ENCODE results near the gene ZNF512B. TPM values are rescaled to one million over a fixed set of nuclear protein-coding genes. Genes with fewer than 3 reads are reported as not detected.

ZNF512B gene
- total RNA-seq, 1 donor from 2014 or later, result 17.6 TPM

DNA sequence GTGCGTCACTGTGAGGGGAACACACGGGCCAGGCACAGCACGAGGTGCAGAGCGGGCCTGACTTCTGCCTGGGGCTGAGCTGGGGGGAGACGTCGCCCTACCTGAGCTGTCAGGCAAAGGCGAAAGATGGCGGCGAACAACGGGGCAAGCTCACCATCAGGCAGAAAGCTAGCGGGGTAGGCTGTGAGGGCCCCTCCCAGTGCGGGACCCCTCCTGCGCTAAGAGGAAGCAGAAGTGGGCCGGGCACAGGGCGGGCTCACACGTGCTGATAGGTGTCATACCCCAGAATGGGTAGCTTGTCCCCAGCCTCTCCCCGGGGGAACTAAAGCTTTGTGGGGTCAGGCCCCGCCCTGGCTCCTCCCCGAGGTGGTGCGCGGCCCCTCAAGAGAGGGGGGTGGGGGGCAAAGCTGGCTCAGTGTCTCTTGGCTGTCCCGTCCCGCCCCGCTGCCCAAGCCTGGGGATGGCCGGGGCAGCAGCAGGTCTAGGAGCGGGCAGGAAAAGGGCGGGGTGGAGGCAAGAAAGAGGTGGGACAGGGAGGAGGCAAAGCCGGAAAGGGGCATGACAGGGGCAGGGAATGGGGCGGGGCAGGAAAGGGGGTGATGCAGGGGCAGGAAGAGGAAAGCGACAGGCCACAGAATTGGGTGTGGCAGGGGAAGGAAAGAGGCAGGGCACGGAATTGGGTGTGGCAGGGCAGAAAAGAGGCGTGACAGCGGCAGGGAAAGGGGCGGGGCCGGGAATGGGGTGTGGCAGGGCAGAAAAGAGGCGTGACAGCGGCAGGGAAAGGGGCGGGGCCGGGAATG is 28.2 kb downstream of the ZNF512B start:
- Histone ChIP-seq H3K4me1 (peaks cover 22% of the 10 kb centered on the region), H3K9me3 (no peaks in the 10 kb centered on the region), H3K4me3 (no peak overlapping the region), H3K27me3 (no peaks in the 10 kb centered on the region), H3K27ac (peak overlapping the region; percentile 72), H3K36me3 (peaks cover 62% of the 10 kb centered on the region)
- TF ChIP-seq, protein P1, sequence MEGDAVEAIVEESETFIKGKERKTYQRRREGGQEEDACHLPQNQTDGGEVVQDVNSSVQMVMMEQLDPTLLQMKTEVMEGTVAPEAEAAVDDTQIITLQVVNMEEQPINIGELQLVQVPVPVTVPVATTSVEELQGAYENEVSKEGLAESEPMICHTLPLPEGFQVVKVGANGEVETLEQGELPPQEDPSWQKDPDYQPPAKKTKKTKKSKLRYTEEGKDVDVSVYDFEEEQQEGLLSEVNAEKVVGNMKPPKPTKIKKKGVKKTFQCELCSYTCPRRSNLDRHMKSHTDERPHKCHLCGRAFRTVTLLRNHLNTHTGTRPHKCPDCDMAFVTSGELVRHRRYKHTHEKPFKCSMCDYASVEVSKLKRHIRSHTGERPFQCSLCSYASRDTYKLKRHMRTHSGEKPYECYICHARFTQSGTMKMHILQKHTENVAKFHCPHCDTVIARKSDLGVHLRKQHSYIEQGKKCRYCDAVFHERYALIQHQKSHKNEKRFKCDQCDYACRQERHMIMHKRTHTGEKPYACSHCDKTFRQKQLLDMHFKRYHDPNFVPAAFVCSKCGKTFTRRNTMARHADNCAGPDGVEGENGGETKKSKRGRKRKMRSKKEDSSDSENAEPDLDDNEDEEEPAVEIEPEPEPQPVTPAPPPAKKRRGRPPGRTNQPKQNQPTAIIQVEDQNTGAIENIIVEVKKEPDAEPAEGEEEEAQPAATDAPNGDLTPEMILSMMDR (IDR thresholded peaks at IDR 0.05), result no peak
- peak; percentile 90 for DNase-seq
- intact Hi-C loops (cut with DNase I), result no loop called here
- ATAC-seq, result peak; percentile 84

DNA sequence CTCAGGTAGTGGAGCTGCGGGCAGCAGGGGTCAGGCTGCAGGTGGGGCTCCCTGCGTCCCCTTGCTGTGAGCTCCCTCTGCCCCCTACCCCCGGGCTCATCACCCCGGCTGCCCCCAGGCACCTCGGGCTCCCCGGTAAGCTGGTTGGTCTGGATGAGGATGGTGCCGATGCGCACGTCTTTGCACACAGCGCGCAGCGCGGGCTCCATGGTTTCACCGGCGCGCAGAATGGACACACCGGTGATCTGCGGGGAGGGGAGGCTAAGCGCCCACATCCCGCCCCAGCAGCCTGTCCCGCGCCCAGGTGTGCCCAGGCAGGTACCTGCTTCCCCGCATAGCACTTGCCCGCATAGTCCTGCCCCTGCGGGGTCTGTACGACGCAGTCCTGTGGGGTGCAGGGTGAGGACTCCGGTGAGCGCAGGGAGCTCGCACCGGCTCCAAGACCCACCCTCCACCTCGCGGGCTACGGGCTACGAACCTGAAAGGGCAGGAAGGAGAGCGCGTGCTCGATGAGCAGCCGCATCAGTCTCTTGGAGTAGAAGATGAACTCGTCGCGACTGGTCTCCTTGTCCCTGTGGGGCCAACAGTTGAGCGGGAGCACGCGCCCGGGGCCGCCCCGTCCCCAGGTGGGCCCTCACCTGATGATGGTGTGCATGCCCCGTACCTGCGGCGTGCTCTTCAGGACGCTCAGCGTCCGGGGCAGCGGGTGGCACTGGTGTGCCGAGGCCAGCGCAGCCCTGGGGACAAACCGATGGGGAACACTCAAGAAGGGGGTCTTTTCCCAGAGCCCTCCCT is 29.1 kb downstream of the ZNF512B start:
- H3K27me3 ChIP-seq, result no peaks in the 10 kb centered on the region
- ATAC-seq (no peak), DNase-seq (no peak)
- H3K4me3 ChIP-seq, result no peak overlapping the region
- intact Hi-C loops (cut with DNase I), result no loop called here
- H3K9me3 ChIP-seq, result no peaks in the 10 kb centered on the region
- peaks cover 22% of the 10 kb centered on the region for H3K4me1 ChIP-seq
- TF ChIP-seq, protein P1 (IDR thresholded peaks at IDR 0.05), result no peak
- peak overlapping the region; percentile 72 for H3K27ac ChIP-seq
- H3K36me3 ChIP-seq, result peaks cover 58% of the 10 kb centered on the region

DNA sequence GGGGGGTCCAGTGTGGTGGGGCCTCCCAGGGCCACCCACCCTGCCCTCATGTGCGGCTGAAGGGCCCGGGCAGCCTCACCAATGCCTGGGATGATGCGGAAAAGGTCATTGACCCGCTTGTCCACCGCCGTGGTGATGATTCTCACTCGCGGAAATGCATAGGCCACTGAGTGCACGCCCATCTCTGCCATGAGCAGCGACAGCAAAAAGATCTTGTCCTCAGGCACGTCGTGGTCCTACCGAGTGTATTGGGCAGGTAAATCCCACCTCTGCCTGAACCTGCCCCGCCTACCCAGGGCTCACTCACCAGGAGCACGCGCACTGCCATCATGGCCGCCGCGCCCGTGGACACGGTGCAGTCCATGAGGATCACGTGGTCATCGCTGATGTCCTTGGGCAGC is 29.7 kb downstream of the ZNF512B start:
- no peak overlapping the region for H3K4me3 ChIP-seq
- H3K36me3 ChIP-seq, result peaks cover 58% of the 10 kb centered on the region
- ATAC-seq (no peak), DNase-seq (no peak)
- H3K9me3 ChIP-seq, result no peaks in the 10 kb centered on the region
- TF ChIP-seq, protein P1 (IDR thresholded peaks at IDR 0.05), result no peak
- intact Hi-C loops (cut with DNase I), result no loop called here
- H3K27me3 ChIP-seq, result no peaks in the 10 kb centered on the region
- H3K27ac ChIP-seq, result no peak overlapping the region
- H3K4me1 ChIP-seq, result peaks cover 22% of the 10 kb centered on the region

DNA sequence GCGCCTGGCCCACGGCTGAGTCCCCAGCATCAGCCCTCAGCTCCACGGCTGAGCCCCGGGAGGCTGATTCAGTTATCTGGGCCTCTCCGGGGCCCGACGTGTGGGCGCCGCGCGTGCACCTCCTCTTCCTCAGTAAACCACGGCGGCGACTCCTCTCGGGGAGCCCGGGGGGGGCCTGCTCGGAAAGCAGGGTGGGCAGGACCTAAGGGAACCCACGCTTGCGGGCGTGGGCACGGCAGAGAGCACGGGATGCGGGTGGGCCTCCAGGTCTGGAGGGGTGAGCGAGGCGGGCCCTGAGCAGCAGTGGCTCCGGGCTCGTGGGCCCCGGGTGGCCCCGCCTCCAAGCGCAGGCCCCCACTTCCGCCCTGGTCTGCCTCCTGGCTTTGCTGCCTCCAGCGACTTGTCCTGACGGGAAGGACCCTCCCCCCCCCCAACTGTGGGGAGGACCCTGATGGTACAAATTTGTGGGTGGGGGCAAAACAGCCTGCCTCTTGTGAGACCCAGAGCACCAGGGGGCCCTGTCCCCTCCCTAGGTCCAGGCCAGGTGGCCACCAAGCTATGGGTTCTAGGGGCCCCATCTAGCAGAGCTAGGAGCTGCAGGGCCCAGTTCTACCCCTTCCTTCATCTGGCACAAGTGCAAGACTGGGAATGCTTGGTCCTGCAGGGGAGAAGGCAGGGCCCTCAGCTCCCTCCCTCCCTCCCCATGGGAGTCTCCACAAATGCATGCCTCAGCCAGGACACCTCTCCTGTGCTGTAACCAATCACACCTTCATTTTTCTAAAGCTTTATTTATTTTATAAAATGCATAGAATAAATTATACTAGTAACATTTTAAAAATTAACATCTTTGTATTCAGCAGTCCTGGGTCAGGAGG is 30.4 kb downstream of the ZNF512B start:
- peaks cover 58% of the 10 kb centered on the region for H3K36me3 ChIP-seq
- no peak for ATAC-seq
- TF ChIP-seq, protein P1 (IDR thresholded peaks at IDR 0.05), result no peak
- H3K4me1 ChIP-seq, result peaks cover 22% of the 10 kb centered on the region
- intact Hi-C loops (cut with DNase I), result no loop called here
- no peaks in the 10 kb centered on the region for H3K27me3 ChIP-seq
- H3K27ac ChIP-seq, result no peak overlapping the region
- DNase-seq, result no peak
- no peak overlapping the region for H3K4me3 ChIP-seq
- no peaks in the 10 kb centered on the region for H3K9me3 ChIP-seq

DNA sequence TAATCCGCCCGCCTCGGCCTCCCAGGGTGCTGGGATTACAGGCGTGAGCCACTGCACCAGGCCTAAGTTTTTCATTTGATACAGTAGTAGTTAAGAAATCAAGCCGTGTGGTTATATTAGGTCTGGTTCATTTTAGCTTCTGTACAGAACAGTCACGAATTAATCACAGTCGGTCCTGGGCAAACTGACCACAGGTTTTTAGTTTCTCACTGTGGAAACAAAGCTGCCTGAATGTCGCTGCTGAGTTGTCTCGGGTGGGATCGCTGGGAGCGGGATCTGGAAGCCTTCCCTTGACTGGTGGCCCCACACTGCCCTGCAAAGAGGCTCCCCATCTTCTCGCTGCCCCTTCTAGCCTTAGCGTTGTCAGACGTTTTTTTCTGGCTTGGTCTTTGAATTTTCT is 32.1 kb downstream of the ZNF512B start:
- Histone ChIP-seq H3K4me1 (peaks cover 8% of the 10 kb centered on the region), H3K27ac (no peak overlapping the region), H3K4me3 (no peak overlapping the region), H3K36me3 (peaks cover 53% of the 10 kb centered on the region), H3K9me3 (no peaks in the 10 kb centered on the region), H3K27me3 (no peaks in the 10 kb centered on the region)
- ATAC-seq, result no peak
- no peak for DNase-seq
- intact Hi-C loops (cut with DNase I), result no loop called here
- TF ChIP-seq, protein P1 (IDR thresholded peaks at IDR 0.05), result no peak
